Epithelial cell of prostate (primary cell): ENCODE results near the gene BCAS3.
"Not testable (repeated sequence)": the region's sequence is repeated elsewhere in the genome, so short reads cannot be mapped to it uniquely, and the experiment has no call there.

ENCODE experiments used
- DNase-seq: peaks from one replicate; pipeline ENCODE4 v3.0.0-alpha.2; 2011; ENCODE audit warnings: low read depth, low spot score
- H3K27ac ChIP-seq: fragments of 450-650 bp; 2 replicates; pipeline ENCODE4 v1.5.1; 2017; ENCODE audit warnings: mild to moderate bottlenecking

BCAS3 gene

DNA sequence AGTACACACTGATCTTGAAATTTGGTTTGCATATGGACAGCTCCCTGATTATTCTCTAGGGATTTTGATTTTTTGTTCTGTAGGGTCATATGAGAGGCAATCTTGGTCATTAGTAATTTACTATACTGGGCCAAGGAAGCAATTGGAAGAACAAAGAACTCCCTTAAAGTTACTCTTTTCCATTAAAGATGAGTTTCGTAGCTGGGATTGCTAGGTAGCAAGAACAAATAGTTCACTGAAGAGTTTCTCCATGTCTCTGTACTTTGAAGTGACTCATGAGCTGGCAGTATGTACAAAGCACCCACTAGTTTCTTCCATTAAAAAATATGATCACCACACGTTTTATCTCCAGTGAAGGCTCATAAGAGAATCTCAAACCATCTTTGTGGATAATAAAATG is 6.2 kb upstream of the BCAS3 start:
- DNase-seq = no peak
- no peak overlapping the region for H3K27ac ChIP-seq

GRCh38 chr17:60674637-60675036 is 3.0 kb upstream of the BCAS3 start:
- not testable (repeated sequence) for DNase-seq, H3K27ac ChIP-seq

DNA sequence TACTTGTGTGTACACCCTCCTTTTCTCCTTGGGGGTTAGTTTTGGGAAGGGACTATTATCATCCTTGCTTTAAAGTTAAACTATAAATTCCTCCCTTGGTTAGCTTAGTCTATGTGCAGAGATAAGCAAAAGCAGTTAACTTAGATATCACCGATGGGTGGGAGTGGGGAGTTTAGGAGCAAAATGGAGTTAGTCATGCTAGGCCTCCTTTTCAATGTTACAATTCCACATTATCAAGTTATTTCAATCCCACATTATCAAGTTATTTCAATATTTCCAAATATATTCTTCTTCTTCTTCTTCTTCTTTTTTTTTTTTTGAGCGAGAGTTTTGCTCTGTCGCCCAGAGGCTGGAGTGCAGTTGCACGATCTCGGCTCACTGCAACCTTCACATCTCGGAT is 1.7 kb upstream of the BCAS3 start:
- no peak overlapping the region for H3K27ac ChIP-seq
- no peak for DNase-seq

DNA sequence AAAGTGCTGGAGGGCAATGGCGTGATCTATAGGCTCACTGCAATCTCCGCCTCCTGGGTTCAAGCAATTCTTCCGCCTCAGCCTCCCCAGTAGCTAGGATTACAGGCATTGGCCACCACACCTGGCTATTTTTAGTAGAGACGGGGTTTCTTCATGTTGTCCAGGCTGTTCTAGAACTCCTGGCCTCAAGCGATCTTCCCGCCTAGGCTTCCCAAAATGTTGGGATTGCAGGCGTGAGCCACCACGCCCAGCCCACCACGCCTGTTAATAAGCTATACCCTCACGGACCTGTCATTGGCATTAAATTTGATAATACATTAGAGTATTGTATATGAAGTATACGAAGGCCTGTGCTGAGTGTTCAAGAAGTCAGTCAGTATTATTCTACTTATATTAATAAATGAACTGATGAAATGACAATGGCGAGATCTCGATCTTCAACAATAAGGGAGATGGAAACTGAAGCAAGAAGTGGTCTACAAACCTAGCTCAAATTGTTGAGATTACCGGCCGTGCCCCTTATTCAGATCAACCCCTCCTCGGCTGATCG is 818 bp upstream of the BCAS3 start:
- no peak for DNase-seq
- H3K27ac ChIP-seq = no peak overlapping the region

GRCh38 chr17:60678118-60678444 is 430 bp downstream of the BCAS3 start:
- DNase-seq = no peak

GRCh38 chr17:60679287-60679686 is 1.6 kb downstream of the BCAS3 start:
- H3K27ac ChIP-seq = no peak overlapping the region
- DNase-seq = no peak

More at GRCh38 chr17:60678118-60678444, 430 bp downstream of the BCAS3 start:
- H3K27ac ChIP-seq = peak overlapping the region; percentile 31

- no peak overlapping the region for H3K27ac ChIP-seq
Observed at GRCh38 chr17:60680754-60681153, 3.1 kb downstream of the BCAS3 start.

GRCh38 chr17:60685437-60685836 is 7.8 kb downstream of the BCAS3 start:
- H3K27ac ChIP-seq = no peak overlapping the region
- DNase-seq = no peak

More at GRCh38 chr17:60680754-60681153, 3.1 kb downstream of the BCAS3 start:
- no peak for DNase-seq

DNA sequence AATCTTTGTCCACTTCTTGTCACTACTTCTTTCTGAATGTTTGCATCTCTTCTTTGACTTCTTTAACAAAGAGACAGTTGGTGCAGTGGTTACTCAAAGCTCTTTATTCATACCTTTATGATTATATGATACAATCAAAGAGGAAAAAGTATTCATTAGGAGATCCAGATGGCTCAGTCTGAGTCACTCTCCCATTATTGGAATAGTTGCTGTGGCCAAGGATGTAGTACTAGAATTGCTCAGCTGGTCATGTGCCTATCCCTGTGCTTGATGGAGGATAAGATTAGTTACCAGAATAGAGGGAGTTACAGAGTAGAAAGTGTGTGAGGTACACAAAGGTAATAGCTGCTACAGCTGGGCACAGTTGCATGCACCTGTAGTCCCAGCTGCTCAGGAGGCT is 18.3 kb downstream of the BCAS3 start:
- H3K27ac ChIP-seq = peak overlapping the region; percentile 33
- no peak for DNase-seq

GRCh38 chr17:60699090-60699489 is 21.4 kb downstream of the BCAS3 start:
- peak overlapping the region; percentile 39 for H3K27ac ChIP-seq
- DNase-seq = no peak

- DNase-seq = no peak
- H3K27ac ChIP-seq = no peak overlapping the region
Observed at GRCh38 chr17:60704170-60704569, 26.5 kb downstream of the BCAS3 start.

GRCh38 chr17:60712675-60713074 is 35.0 kb downstream of the BCAS3 start:
- no peak for DNase-seq
- no peak overlapping the region for H3K27ac ChIP-seq

DNA sequence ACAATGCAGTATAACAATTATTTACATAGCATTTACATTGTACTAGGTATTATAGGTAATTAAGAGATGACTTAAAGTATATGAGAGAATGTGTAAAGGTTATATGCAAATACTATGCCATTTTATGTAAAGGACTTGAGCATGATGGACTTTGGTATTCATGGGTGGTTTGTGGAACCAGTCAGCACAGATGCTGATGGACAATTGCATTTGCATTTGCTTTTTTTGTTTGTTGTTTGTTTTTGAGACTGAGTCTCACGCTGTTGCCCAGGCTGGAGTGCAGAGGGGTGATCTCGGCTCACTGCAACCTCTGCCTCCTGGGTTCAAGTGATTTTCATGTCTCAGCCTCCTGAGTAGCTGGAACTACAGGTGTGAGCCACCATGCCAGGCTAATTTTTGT is 36.0 kb downstream of the BCAS3 start:
- DNase-seq = no peak
- no peak overlapping the region for H3K27ac ChIP-seq

DNA sequence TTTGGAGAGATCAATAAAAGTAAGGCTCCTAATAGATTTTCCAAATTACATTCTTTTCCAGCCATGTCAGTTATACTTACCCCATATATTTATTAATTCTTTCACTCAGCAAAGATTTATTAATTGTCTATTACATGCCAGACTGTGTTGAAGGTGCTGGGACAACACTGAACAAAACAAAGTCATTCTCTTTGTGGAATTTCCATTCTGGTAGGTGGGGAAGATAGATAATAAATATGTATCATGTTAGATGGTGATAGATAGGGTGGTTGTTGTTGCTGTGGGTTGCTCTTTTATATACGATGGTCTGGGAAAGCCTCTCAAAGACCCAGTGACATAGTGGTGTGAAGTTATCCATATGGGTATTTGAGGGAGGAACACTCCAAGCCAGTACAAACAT is 39.1 kb downstream of the BCAS3 start:
- no peak overlapping the region for H3K27ac ChIP-seq
- DNase-seq = no peak

- H3K27ac ChIP-seq = no peak overlapping the region
Observed at GRCh38 chr17:60717814-60718213, 40.2 kb downstream of the BCAS3 start.

GRCh38 chr17:60720763-60721531 is 43.3 kb downstream of the BCAS3 start:
- peak; percentile 8 for DNase-seq
- H3K27ac ChIP-seq = no peak overlapping the region

More at GRCh38 chr17:60717814-60718213, 40.2 kb downstream of the BCAS3 start:
- DNase-seq = no peak

DNA sequence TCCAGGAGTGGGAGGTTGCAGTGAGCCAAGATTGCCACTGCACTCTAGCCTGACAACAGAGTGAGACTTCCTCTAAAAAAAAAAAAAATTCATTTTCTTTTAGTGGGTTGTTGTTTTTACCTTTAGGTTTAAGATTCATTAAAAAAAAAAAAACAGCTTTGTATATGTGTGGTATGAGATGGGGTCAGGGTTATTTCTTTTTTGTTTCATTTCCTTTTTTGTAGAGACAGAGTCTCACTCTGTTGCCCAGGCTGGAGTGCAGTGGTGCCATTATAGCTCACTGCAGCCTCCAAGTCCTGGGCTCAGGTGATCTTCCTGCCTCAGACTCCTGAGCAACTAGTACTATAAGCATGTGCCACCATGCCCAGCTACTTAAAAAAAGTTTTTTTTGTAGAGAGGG is 47.0 kb downstream of the BCAS3 start:
- no peak for DNase-seq
- no peak overlapping the region for H3K27ac ChIP-seq

- no peak for DNase-seq
- no peak overlapping the region for H3K27ac ChIP-seq
Observed at GRCh38 chr17:60729854-60730253, 52.2 kb downstream of the BCAS3 start.

DNA sequence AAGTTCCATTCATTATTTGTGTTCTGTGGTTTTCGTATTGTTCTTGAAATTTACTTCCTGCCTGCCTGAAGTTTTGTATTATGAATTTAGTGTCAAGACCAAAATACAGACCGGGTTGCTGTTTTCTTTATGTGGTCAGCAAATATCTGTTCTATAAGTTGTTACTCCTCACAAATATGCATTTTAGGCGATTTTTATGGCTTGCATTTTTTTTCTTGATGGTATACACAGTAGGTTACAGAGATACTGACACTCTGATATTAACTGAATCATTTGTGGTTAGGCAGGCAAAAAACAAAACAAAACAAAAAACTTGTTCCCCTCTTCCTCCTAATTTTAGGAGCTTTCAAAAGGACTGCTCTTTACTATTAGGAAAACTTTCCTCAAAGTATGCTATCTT is 52.6 kb downstream of the BCAS3 start:
- no peak overlapping the region for H3K27ac ChIP-seq
- no peak for DNase-seq

DNA sequence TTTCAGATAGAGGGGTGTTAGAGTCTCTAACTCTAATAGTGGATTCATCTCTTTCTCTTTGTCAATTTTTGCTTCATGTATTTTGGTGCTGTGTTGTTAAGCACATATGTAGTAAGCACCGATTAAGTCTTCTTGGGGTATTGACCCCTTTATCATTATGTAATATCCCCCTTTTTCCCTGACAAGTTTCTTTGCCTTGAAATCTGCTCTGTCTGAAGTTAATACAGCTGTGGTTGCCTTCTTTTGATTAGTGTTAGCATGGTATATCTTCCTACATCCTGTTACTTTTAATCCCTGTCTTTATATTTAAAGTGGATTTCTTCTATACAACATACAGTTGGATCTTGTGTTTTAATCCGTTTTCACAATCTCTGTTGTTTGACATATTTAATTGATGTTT is 60.6 kb downstream of the BCAS3 start:
- no peak overlapping the region for H3K27ac ChIP-seq
- DNase-seq = no peak

DNA sequence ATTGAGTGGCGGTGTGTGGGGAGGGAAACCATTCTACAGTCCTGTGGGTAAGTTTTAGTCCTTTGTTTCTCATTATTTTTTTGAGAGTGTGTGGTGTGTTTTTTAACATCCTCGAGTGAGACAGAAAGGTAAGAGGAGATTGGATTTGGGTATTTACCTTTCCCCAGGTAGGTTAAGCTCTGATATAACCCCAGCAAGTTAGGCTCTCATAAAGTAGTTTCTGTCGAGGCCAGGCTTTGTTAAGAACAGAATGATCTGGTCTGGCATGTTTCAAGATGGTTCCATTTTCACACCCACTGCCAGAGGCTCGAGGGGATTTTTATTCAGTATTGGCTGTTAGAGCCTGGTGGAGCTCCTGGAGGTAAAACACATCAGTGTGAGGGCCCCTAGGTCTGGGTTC is 62.9 kb downstream of the BCAS3 start:
- no peak overlapping the region for H3K27ac ChIP-seq
- DNase-seq = no peak

- no peak overlapping the region for H3K27ac ChIP-seq
- DNase-seq = no peak
Observed at GRCh38 chr17:60741031-60741430, 63.4 kb downstream of the BCAS3 start.
